ENCODE data around the gene AIP.
A peak's percentile ranks its signal among the peaks of the same experiment; 100 is the strongest.
"Not testable (repeated sequence)": the region's sequence is repeated elsewhere in the genome, so short reads cannot be mapped to it uniquely, and the experiment has no call there.

The AIP gene

DNA sequence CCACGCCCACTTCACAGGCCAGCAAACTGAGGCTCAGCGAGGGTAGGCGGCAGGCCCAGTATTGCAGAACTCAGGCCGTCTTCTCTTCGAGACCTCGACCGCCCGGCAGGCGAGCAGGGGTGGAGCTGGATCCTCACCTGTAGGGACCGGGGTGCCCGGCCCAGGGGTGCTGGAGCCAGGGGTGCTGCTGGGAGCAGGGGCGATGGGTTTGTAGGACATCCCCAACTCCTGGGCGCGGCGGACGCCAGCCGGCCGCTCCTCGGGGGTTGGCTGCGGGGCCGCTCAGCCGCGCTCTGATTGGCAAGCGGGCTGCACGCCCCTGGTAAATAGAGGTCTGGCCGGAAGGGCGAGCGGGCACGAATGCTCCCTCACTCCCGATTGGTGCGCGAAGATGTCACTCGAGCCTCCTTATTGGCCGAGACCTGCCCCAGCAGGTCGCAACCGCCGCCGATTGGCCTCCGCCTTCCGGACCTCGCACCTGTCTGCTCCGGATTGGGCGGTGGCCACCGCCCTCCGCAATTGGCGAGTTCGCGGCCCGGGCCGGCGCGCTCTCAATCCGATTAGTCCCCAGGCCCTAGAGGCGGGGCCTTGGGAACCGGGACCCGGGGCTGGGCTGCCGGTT, 25.1 kb downstream of the AIP start, which contains the start of gene CDK2AP2:
TSS of gene CDK2AP2 (minus strand) at position 299 of the 622 bp plus-strand sequence. CDS start at position 219, 80 bp downstream.
- DNase-seq: peak; percentile 97 to 98

- DNase-seq: peak; percentile 83 to 92
Measured at GRCh38 chr11:67508486-67509121, 25.8 kb downstream of the AIP start.

- DNase-seq: no peak
Measured at GRCh38 chr11:67510023-67510345, 27.2 kb downstream of the AIP start.

- not testable (repeated sequence) for DNase-seq
Measured at GRCh38 chr11:67511558-67511957, 28.7 kb downstream of the AIP start.

DNA sequence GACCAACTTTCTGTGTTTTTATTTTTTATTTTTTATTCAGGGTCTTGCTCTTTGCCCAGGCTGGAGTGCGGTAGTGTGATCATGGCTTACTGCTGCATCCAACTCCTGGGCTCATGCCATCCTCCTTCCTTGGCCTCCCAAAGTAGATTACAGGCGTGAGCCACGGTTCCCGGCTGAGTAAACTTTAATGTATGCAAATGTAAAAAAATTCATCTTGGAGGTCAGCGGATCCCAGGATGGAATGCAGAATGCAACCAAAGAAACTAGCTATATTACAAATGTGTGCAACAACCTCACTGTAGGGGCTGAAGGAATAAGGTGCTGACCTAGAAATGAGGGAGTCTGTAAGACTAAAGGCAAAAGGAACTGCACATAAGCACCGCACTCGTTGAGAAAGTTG, 31.3 kb downstream of the AIP start:
- no peak for DNase-seq

DNA sequence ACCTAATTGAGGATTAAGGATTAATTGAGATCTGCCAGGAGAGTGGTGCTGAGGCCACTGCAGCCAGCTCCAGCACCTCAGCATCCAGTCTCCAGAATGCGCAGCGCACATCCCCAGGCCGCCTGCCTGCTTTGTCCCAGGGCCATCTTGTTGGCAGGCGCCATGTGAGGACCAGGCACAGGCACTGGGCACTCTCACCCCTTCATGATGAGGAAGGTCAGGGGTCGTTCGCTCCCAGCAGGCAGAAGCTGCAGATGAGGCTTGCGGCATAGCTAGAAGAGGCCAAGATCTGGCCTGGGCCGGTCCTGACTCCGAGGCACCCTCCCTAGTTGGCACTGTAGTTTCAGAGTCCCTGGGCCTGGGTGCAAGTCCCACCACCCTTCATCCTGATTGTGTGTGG, 34.0 kb downstream of the AIP start:
- no peak for DNase-seq

DNA sequence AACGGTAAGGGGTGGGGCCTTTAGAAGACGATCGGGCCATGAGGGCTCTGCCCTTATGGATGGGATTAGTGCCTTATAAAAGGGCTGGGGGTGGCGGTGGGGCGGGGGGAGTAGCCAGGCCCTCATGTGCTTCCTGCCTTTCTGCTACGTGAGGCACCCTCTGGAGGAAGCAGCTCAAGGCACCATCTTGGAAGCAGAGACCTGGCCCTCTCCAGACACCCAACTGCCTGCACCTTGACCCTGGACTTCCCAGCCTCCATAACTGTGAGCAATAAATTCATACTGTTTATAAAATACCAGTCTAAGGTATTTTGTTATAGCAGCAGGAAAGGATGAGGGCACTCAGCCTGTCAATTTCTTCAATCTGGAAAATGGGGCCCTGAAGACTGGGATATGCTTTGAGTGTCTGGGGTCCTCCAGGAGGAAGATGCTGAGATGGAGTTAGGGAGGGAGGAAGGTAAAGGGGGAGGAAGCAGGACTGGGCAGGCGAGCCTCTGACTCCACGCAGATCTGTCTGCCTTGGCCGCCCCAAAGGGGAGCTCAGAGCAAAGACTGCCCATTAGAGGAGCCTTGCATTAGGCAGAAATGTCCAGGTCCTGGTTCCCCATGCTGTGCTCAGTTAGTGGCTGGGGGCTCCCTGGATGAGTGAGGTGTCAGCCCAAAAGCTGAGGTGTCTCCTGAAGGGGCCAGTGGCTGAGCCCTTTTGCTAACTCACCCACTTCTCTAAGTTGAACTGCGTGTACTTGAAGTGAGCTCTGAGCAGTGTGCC, 35.1 kb downstream of the AIP start:
- no peak for DNase-seq

DNA sequence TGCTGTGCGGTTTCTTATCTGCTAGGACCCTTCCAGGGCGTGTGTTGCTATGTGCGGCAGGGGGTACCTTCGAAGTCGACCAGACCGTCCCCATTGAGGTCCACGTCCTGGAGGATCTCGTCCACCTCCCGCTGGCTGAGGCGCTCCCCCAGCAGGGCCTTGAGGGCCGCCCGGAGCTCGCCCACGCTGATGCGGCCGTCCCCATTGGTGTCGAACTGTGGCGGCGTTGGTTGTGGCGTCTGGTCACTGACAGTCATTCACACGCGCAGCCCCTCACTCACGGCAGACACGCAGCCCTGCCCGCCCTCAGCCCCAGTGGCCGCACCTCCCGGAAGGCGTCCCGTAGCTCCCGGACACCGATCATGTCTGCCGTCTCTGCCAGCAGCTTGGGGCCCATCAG, 36.9 kb downstream of the AIP start:
- DNase-seq: no peak

- DNase-seq: no peak
Measured at GRCh38 chr11:67520856-67521824, 38.3 kb downstream of the AIP start.

DNA sequence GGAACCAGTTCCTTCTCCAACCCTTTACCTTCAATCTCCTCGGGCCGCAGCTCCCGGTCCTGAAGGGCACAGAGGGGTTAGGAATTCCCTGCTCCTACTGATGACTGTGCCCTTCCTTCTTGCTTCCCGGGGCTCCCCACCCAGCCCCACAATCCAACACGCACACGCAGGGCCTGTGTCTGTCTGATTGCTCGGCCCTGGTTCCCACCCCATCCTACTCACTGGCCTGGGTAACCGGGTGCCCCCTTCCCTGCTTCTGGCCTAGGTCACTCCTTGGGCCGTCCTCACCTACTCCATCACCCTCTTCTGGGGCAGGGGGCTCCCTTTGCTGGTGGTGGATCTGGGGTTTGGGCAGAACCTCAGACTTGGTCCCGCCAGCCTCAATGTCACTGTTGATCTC, 39.1 kb downstream of the AIP start:
- DNase-seq: no peak

GRCh38 chr11:67522338-67522737, 39.5 kb downstream of the AIP start:
- no peak for DNase-seq

DNA sequence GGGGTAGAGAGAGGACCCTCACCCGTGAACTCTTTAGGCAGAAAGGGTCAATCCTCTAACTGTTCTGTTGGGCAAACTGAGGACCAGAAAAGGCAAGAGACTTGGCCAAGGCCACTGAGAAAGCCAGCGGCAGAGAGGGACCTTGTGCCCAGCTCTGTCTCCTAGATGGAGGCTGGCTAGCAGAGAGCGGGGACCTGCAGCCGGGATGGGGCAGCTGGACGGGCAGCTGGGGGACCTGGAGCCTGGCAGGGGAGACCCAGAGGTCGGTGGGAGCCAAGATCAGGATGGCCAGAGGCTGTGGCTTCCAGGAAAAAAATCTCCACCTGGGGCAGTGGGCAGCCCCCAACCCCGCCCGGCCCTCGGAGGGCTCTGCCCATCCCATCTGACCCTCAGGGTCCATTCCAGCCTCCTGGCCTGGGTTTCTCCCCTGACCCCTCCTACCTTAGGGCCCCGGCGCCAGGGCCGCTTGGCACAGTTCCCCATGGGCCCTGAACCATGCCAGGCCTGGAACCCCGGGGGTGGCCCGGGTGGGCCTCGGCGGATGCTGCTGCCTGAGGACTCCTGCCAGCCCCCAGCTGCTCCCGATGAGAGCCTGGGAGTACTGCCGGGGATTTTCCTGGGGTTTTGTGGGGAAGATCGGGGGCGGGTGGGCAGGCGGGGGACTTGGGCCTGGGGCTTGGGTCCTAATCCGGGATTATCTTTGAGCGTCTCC, 40.2 kb downstream of the AIP start, which contains the start of gene CABP2:
TSS of gene CABP2 (minus strand) at position 603 of the 712 bp plus-strand sequence. CDS start at position 483, 120 bp downstream.
- DNase-seq: no peak

- no peak for DNase-seq
Measured at GRCh38 chr11:67523556-67524479, 41.0 kb downstream of the AIP start.

DNA sequence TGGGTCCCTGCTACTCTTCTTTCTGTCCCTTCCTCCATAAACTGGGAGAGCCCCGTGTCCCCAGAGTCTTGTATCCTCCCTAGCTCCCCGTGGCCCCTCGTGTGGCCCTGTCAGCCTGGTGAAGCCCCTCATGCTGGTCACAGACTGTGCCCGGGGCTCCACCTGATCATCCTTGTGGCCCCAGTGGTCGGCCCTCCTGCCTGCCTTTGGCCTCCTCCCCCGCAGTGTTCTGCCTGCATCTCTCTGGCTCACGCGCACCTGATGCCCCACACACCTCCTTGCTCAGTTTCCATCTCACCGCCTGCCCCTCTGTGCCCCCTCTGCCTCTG, 41.6 kb downstream of the AIP start:
- no peak for DNase-seq

- no peak for DNase-seq
Measured at GRCh38 chr11:67525275-67525976, 42.6 kb downstream of the AIP start.

- no peak for DNase-seq
Measured at GRCh38 chr11:67528376-67528775, 45.5 kb downstream of the AIP start.

- DNase-seq: no peak
Measured at GRCh38 chr11:67530282-67530592, 47.4 kb downstream of the AIP start.

GRCh38 chr11:67532889-67533288, 50.1 kb downstream of the AIP start:
- DNase-seq: no peak

DNA sequence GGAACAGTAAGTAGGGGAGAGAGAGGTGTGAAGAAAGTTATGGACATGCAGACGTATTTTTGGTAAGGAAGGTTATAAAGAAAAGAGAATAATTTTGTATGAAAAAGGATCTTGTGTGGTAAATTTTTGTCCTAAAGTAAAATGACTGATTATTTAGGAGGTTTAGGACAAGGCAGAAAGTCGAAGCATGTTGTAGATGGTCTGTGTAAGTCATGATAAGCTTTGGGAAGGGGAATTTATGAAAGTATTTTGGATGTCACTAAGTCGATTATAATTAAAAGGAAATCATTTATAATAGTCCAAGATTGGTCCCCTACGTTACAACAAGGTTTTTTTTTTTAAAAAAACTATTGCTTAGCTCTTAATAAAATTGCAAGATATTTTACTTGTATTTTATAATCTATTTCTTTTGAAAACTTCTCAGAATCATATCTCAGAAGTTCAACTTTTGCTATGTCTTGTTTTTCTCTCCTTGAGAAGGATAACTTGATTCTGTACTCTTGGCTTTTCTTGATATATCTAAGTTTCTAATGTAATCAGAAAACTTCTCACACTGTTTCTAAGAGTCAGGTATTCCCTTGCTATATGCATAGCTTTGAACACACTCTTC, 51.3 kb downstream of the AIP start:
- DNase-seq: no peak

- DNase-seq: no peak
Measured at GRCh38 chr11:67535561-67535960, 52.7 kb downstream of the AIP start.
